Colonic mucosa (tissue), 4 donors: ENCODE results near the gene TLL2. TPM values are rescaled to one million over a fixed set of nuclear protein-coding genes. Genes with fewer than 3 reads are reported as not detected.

Experiments used
- DNase-seq: peaks from one replicate; pipeline ENCODE4 v3.0.0-alpha.2; 2020
- H3K27ac ChIP-seq: fragments of 200-600 bp; one replicate; pipeline ENCODE4 v1.8.0; 2021
- H3K27me3 ChIP-seq: fragments of 200-600 bp; one replicate; pipeline ENCODE4 v1.8.0; 2021
- H3K36me3 ChIP-seq: fragments of 200-600 bp; one replicate; pipeline ENCODE4 v1.8.0; 2021
- H3K4me1 ChIP-seq: fragments of 200-600 bp; one replicate; pipeline ENCODE4 v1.8.0; 2021; ENCODE audit warnings: mild to moderate bottlenecking
- H3K4me3 ChIP-seq: fragments of 200-600 bp; one replicate; pipeline ENCODE4 v1.8.0; 2021
- H3K9ac ChIP-seq, 2 donors: one replicate each; pipeline ENCODE4 v1.7.0; 2013; ENCODE audit warnings: control low read depth in 2 of 2, low read depth in 2 of 2, low read length in 2 of 2
- H3K9me3 ChIP-seq: fragments of 200-600 bp; one replicate; pipeline ENCODE4 v1.8.0; 2021
- intact Hi-C: fragments of 100-400 bp; cut with DNase I; formaldehyde crosslinking; loops from one replicate; pipeline ENCODE4 v1.14.1; 2022
- total RNA-seq, 2 donors: library from RNA; stranded (reverse); fragmentation: NEBNext Ultra II Directional in 1 of 2; extraction: Animal tissue kit (Norgen Biotek cat#: 25700) in 1 of 2; gene quantifications; one replicate each; pipeline ENCODE4 v1.2.1, GENCODE V29; 2021
- TF ChIP-seq, protein P1 (sequence below): fragments of 200-600 bp; IDR thresholded peaks from one replicate; pipeline ENCODE4 v1.8.0; 2022; ENCODE audit warnings: antibody characterized with exemption, mild to moderate bottlenecking
- donor health status: healthy.
- donor health status: DM: no; HTN: no; CAD: no.
- donor health status: DM: no; HTN: no; CAD: no.

The TLL2 gene
- total RNA-seq, 2 donors from 2014 or later, result 0.30 to 0.45 TPM

DNA sequence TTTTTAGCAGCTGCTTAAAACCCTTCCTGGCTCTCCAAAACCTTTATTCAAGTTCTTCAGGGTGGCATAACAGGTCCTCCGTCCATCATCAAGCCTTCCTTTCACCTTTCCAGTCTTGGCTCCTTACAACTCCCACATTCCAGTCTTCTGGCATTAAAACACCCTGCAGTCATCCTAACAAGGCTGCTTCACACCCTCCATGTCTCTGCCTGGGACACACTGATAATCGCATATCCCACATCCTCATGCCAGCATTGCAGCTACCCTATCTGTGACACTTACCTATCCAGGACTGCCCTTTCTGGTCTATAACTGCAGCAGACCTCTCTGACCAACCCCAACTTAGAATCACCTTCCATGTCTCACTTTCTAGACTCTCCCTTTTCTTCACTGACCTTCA, 2.6 kb upstream of the TLL2 start:
- intact Hi-C loops, result no loop called here
- Histone ChIP-seq H3K36me3 (no peaks in the 10 kb centered on the region), H3K4me1 (peaks cover 11% of the 10 kb centered on the region)

DNA sequence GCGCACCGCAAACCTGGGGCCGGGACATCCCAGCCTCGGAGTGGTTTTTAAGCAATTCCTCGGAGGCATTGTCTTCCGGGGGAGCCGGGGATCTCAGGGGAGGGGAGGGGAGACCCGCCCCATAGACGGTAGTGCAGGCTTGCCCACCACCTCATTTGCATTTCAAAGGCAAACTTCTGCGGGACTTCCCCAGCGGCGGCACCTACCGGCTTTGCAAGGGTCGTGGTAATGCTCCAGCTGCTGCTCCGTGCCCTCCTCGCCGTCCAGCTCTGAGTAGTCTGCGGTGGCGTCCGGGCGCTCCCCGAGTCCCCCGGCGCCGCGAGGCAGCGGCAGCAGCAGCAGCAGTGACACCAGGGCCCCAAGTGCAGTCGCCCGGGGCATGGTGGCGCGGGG, 425 bp downstream of the TLL2 start:
- Histone ChIP-seq H3K4me1 (peaks cover 11% of the 10 kb centered on the region), H3K4me3 (peak overlapping the region; percentile 55), H3K9ac (peak overlapping the region; percentile 12 to 70), H3K27ac (no peak overlapping the region), H3K27me3 (peaks cover 12% of the 10 kb centered on the region), H3K9me3 (no peaks in the 10 kb centered on the region), H3K36me3 (no peaks in the 10 kb centered on the region)
- intact Hi-C loops, result no loop called here
- TF ChIP-seq, protein P1, sequence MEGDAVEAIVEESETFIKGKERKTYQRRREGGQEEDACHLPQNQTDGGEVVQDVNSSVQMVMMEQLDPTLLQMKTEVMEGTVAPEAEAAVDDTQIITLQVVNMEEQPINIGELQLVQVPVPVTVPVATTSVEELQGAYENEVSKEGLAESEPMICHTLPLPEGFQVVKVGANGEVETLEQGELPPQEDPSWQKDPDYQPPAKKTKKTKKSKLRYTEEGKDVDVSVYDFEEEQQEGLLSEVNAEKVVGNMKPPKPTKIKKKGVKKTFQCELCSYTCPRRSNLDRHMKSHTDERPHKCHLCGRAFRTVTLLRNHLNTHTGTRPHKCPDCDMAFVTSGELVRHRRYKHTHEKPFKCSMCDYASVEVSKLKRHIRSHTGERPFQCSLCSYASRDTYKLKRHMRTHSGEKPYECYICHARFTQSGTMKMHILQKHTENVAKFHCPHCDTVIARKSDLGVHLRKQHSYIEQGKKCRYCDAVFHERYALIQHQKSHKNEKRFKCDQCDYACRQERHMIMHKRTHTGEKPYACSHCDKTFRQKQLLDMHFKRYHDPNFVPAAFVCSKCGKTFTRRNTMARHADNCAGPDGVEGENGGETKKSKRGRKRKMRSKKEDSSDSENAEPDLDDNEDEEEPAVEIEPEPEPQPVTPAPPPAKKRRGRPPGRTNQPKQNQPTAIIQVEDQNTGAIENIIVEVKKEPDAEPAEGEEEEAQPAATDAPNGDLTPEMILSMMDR, result no peak
- DNase-seq, result peak; percentile 24

More for the DNA sequence above, 2.6 kb upstream of the TLL2 start:
- no peak overlapping the region for H3K27ac ChIP-seq
- H3K27me3 ChIP-seq, result peaks cover 11% of the 10 kb centered on the region
- H3K9ac ChIP-seq, result no peak overlapping the region
- DNase-seq, result no peak
- H3K4me3 ChIP-seq, result no peak overlapping the region
- H3K9me3 ChIP-seq, result no peaks in the 10 kb centered on the region
- TF ChIP-seq, protein P1, result no peak

DNA sequence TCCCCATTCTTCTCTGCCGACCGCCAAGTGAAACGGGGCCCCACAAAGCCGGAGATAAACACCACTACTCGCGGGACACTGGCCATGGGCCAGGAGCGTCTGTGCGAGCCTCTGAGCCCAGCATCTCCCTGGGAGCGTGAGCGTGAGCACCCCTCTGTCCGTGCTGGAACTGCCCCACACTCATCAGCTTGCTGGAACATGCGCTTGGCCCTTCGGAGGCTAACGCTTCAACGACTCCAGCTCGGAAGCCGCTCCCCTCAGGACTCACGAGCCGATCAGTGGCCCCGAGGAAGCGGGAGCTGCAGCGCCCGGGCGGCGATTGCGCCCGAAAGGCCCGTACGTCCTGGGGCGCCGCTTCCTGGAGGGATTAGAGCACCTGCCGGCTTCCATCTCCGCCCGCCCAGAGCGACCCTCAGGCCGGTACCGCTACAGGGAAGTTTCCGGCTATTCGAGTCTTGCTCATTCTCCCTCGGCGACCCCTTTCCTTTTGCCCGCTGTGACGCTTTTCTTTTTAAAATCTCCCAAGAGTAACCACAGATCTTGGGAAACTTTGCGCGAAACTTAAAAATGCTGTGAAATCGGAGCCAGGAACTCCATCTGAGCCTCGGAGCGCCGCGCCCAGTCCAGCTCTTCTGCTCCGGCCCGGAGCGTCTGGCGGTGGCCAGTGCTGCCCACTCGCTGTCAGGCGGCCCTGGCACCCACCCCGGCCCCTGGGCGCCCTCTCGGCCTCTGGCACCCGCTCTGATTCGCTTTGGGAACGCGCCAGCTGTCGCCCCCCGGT, 1.0 kb downstream of the TLL2 start:
- H3K4me3 ChIP-seq, result peak overlapping the region; percentile 55
- H3K9ac ChIP-seq, result peak overlapping the region in 1 of 2 donors; percentile 12
- H3K27me3 ChIP-seq, result peaks cover 12% of the 10 kb centered on the region
- peak; percentile 25 for DNase-seq
- H3K4me1 ChIP-seq, result peaks cover 11% of the 10 kb centered on the region
- H3K9me3 ChIP-seq, result no peaks in the 10 kb centered on the region
- TF ChIP-seq, protein P1, result no peak
- H3K27ac ChIP-seq, result no peak overlapping the region
- intact Hi-C loops, result no loop called here
- no peaks in the 10 kb centered on the region for H3K36me3 ChIP-seq

DNA sequence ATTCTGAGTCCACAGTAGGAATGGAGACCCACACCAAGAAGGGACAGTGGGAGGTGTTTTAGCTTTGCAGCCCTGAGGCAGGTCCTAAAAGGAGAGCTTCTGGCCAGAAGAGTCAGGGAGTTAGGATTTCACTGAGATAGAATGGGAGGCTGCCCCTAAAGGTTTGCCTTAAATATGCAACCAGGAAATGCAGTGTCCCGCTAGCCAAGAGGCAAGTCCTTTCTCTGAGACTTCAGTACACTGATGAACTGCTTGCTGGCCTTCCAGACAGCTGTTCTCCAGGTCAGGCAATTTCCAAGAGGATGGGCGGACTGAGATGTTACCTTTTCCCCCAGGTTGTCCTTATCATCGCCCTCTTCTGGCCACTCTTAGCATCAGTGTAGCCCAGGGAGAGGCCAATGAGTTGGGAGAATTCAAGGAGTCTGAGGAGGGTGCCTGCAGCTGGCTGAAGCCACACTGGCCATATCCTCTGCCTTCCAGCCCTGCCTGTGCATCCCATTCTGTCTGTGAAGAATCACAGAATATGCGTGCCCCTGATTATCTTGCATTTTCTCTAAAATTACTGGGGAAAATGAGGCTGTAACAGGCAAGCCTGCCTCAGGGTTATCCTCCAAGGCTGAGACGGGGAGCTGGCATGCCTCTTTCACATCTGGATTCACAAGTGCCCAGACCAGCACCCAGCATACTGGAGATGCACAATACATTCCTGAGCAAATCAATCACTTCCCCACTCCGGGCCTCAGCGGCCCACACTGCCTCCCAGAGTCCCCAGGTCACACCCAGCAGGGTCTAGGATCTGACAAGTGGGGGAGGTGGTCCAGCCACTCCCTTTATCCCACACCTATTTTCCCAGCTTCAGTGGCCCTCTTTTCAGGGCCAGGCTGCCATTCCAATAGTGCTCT, 2.4 kb downstream of the TLL2 start:
- TF ChIP-seq, protein P1, result peak; percentile 4
- Histone ChIP-seq H3K9me3 (no peaks in the 10 kb centered on the region), H3K9ac (no peak overlapping the region), H3K36me3 (no peaks in the 10 kb centered on the region), H3K4me3 (no peak overlapping the region), H3K27me3 (peaks cover 12% of the 10 kb centered on the region), H3K4me1 (peaks cover 11% of the 10 kb centered on the region), H3K27ac (no peak overlapping the region)
- intact Hi-C loops, result loop anchor here (2.0 kb wide), 1 partner anchor 114 kb away; no protein-coding TSS in a partner anchor
- DNase-seq, result peak; percentile 67

DNA sequence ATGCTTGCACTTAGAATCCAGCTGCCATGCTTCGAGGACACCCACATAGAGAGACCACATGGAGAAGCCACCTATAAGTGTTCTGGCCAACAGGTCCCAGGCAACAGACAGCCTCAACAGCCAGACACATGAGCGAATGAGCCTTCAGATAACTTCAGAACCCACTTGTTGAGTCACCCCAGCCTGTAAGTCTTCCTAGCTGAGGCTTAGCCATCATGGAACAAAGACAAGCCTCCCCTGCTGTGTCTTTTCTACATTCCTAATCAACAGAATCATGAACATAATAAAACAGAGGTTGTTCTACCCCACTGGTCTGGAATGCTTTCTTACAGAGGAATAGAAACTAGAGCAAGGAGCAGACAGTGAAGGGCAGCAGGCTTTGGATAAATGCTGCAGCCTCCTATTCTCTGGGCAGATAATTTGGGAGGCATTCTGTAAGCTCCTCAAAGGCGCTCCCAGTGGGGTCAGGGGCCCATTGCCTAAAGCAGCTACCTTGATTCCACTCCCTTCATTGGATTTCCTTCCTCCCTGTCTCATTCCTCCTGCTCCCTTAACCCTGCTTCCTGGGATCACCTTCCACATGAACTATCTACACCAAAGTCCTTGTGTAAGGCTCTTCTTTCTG, 4.6 kb downstream of the TLL2 start:
- no peak for DNase-seq
- TF ChIP-seq, protein P1, result no peak
- H3K9ac ChIP-seq, result no peak overlapping the region
- no peaks in the 10 kb centered on the region for H3K9me3 ChIP-seq
- intact Hi-C loops, result no loop called here
- H3K4me3 ChIP-seq, result no peak overlapping the region
- no peaks in the 10 kb centered on the region for H3K36me3 ChIP-seq
- H3K27me3 ChIP-seq, result peaks cover 12% of the 10 kb centered on the region
- no peak overlapping the region for H3K27ac ChIP-seq
- peaks cover 7% of the 10 kb centered on the region for H3K4me1 ChIP-seq
